Measurements from ENCODE around the gene MDFI.

Gene MDFI

DNA sequence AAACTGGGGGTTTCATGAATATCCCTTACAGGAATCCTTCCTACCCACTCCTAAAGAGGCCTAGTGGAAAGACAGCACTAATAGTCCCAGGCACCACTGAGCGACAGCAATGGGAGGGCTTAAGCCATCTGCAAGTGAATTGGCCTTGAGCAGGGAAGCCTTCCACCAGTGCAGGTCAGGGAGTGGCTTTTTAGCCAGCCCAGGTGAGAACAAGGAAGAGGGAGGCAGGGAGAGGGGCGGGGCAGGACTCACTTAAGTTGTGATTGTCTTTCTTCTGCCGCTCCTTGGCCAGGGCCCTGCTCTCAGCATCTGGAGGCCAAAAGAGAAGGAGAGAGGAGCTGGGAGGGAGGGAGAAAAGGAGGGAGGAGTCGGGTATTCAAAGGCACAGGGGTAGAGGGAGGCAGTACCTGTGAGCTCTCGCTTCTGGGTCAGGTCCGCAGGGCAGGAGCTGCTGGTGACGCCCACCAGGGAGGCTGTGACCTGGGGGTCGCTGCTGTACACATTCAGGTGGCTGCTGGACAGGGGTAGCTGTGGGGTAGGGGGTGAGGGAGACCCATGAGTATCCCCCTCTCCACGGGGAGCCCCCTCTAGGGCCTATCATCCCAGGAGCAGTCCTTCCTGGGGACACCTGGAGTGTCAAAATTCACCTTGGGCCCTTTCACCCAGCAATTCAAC, 49.4 kb downstream of the MDFI start:
- DNase-seq (ENCODE audit: low read depth in 2 of 2, low spot score in 1 of 2), result no peak

DNA sequence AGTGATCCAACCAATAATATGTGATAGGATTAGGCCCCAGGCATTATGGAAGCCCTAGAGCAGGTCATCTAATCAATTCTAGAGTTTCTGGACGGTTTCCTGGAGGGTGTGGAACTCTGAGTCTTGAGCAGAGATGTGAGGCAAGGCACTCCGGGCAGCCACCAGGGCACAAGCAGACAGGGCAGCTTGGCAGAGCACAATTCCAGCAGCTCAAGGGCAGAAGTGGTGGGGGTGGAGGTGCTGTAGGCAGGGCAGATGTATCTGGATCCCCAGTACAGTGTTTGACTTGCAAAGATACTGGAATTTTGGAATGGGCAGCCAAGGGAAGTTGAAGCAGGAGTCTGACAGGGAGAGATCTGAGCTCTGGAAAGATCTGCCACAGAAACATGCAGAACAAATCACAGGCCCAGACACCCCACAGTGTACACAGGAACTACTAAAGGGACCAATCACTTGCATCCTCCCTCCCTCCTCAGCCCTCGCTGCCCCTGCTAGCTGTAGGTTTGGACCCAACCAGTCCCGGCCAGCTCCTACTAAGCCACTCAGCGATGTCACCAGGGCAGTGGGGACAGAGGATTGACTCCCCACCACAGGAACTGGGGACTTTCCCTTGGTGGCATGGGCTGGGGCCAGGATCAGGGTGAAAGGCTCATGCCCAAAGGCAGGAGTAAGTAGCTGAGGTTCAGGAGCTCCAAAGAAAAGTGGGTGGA, 50.1 kb downstream of the MDFI start:
- no peak for DNase-seq (ENCODE audit: low read depth in 2 of 2, low spot score in 1 of 2)

DNA sequence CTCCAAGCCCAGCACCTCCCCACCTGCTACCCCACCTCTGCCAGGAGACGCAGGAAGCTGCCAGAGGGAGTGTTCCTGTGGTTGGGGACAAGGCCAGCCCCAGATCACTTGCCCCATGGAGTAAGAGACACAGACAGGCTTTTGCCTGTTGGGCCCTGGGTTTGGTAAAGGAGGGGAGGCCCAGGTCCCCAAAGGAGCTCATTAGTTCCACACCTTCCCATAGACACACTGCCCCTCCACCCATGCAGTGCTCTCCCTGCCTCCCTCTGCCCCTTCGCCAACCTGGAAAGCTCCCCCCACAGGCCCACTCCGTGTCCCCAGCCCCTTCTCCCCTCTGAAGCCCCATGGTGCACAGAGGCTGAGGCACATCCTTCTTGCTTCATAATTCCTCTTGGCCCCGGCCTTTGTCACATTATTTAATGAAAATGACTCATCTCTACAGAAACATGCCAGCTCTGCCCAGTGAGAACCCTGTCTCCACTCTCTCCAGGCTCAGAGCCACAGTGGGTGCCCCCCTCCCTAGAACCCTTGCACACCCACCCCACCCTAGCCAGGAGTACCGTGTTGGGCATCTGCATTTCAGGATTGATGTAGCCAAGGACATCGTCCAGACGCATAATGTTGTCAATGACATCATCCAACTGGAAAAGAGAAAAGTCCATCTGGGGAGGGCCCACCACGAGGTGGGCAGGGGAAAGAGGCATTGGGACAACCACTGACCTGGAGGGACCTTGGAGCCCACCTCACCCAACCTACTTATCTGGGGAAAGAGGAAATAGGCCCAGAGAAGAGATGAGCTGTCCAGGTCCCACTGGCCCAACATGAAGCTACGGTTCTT, 51.1 kb downstream of the MDFI start:
- no peak for DNase-seq (ENCODE audit: low read depth in 2 of 2, low spot score in 1 of 2)

DNA sequence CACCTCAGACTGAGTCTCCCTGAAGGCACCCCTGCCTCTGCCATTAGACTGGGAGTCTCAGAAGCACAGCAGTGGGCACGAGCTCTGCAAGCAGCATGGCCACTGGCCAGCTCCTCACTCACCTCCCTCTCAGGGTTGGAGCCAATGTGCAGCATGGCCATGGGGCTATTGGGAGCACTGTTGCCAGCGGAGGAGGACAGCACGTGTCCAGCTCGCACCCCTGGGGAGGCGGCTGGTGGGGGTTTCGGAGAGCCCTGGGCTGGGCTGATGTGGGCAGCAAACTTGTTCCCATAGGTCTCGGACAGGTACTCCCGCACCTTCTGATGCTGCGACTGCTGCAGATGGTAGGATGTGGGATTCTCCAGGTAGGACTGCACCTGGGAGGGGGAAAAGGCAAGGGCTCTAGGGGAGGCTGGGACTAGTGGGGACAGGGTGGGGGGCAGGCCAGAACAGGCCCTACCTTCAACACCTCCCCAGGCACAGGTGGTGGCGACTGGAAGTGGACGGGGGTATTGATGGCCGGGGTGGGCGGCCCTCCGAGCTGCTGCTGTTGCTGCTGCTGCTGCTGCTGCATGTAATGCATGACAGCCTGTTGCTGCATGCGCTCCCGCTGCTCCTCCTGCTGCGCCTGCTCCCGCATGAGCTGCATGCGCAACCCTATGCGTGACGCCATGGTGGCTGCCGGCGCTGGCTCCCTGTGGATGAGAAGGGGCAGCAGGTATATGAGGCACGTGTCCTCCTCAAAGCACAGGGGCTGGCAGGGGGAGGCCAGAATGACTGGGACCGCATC, 52.5 kb downstream of the MDFI start:
- no peak for DNase-seq (ENCODE audit: low read depth in 2 of 2, low spot score in 1 of 2)

DNA sequence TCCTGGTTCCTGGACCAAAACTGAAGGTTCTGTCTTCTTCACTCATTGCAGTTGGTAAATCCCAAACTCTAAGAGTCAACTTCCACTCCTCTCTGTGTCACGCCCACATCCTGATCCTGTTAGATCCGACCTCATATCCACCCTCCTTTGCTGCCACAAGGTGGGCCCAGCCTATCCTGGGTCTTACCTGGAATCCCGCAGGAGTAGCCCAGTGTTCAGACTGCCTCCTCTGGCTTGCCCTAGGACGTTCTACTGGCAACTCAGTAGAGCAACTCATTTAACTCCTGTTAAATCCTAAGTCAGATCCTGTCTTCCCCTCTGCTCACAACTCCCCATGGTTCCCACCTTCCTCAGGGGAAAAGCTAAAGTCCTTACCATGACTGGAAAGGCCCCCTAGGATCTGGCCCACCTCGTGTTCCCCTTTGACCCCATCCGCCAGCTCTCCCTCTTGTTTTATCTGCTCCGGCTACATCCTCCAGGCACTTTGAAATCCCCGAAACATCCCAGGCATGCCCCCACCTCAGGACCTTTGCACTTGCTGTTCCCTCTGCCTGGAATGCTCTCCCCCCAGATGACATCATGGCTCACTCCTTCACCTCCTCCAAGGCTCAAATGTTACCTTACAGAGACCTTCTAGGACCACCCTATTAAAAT, 53.3 kb downstream of the MDFI start:
- no peak for DNase-seq (ENCODE audit: low read depth in 2 of 2, low spot score in 1 of 2)

DNA sequence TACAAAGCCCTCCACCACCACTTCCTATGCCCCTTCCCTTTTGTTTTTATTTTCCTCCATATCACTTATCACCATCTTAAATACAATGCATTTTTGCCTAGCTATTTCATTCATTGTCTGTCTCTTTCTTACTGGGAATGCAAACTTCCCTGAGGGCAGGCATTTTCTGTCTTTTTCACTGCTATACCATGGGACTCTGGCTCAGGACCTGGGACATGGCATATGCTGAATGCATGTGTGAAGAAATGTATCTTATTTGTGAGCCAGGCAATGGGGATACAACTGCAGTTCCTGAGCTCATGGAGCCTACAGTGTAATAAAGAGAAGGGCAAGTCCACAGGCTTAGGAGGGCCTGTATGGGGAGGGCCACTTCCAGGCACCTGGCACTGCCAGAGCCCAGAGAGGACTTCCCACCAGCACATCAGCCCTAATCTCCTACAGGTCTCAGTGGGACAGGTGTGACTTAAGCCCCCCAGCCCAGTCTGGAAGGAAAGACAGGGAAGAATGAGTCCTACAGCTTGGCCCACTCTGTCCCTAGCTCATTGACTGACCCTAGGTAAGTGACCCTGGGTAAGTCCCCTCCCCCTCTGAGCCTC, 53.9 kb downstream of the MDFI start:
- no peak for DNase-seq (ENCODE audit: low read depth in 2 of 2, low spot score in 1 of 2)

DNA sequence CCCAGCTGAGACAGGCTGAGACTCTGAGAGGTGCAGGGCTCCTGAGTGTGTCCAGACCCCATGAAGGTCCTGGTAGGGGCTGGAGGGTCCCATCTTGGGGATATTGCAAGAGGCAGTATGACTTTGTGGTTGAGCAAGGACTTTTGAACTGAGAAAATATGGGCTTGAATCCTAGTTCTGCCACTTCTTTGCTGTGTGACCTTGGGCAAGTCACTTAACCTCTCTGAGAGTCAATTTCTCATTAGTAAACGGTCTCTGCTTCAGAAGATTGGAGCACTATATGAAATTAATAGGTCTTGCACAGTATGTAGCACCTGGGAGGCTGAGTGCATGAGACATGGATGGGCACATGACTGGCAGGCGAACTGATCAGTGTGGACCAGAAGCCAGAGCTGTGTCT, 54.5 kb downstream of the MDFI start:
- no peak for DNase-seq (ENCODE audit: low read depth in 2 of 2, low spot score in 1 of 2)

DNA sequence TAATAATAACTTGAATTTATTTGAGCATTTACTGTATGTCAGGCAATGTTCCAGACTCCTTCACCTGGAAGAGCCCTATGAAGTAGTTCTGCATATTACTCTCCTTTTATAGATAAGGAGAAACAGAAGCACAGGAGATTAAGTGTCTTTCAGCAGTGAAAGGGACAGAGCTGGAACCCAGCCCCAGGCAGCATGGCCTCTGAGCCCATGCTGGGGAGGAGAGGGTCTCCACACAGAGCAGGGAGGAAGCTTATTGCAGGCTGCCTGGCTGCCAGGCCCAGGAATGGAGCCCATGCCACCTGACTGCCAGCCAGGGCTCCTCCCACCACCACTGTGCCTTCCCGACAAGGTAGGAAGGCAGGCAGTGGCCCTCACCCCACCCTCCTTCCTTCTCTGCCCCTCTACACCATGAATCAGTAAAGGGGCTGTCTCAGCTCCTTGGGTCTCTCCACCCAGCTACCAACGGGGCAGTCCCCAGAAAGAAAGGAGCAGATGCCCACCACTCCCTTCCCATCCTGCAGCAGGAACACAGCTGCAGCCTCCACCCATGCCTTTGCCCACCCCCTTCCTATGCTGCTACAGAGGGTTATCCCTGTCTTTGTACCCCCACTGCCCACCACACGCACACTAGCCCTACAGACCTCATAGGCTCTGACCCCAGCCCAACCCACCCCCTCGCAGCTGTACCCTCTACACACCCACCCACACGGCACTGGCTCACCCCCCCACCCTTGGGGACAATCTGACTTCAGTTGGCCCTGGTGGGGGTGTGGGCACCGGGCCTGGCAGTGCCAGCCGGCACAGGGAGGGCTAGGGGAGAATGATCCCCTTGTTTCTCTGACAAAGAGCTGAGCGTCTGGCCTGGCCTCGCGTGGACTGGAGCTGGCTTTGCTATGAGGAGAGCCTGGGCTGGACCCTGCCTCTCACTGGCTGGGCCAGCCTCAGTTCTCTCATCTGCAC, 55.3 kb downstream of the MDFI start:
- DNase-seq (ENCODE audit: low read depth in 2 of 2, low spot score in 1 of 2), result no peak

DNA sequence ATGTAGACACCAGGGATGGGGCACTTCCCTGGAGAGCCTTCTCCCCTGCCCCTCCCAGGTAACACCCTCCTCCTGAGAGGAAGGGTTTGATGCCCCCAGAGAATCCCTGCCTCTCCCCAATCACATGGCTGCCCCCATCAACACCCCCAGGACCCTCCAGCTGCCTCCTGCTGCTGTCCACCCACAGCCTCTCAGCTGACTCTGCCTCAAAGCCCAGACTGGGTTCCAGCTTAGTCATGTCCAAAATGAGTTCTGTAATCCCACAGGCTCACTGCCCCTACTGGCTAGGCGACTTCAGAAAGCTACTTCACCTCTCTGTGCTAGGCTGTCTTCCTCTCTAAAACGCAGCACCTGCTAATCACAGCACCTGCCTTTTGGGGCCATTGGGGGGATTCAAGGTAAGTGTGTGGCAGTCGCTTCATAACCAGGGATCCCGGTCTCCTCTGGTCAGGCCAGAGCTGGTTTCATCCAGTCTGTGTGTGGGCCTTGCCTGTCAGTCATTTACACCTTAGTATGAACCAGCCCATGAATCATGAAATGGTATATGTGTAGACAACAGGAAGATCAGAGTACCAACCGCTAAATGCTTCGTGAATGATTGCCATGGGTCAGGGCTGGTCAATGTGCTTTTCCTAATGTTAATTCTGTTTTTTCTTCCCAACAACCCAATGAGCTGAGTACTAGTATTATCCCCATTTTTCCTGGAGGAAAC, 56.7 kb downstream of the MDFI start:
- DNase-seq (ENCODE audit: low read depth in 2 of 2, low spot score in 1 of 2), result no peak

DNA sequence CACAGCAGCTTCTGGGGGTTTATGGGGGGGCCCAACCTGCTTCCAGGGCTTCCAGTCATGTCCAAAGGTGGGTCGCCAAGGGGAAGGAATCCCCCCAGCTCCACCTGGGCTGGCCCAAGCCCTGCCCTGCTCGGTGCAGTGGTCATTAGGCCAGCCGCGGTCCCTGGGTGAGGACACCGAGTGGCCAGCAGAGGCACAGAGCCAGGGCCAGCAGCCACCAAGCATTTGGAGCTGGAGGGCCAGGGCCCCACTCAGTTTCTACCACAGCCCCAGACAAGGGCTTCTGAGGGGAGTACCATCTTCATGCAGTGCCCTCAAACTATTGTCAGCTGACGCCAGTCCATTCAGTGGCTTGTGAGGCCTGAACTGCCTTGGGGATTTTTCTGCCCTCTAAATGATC, 57.6 kb downstream of the MDFI start:
- no peak for DNase-seq (ENCODE audit: low read depth in 2 of 2, low spot score in 1 of 2)

DNA sequence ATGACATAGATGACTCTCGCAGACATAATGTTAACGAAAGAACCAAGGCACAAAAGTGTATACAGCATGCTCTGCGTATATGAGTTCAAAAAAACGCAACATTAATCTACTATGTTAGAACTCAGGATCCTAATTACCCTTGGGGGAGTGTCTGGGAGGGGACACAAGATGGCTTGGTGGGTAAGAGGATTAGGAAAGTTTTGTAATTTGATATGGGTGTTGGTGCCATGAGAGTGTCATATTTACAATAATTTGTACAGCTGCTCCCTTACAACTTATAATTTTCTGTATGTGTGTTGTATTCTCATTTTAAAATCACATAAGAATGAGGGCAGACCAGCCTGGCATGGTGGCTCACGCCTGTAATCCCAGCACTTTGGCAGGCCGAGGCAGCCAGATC, 58.5 kb downstream of the MDFI start:
- DNase-seq (ENCODE audit: low read depth in 2 of 2, low spot score in 1 of 2), result no peak

DNA sequence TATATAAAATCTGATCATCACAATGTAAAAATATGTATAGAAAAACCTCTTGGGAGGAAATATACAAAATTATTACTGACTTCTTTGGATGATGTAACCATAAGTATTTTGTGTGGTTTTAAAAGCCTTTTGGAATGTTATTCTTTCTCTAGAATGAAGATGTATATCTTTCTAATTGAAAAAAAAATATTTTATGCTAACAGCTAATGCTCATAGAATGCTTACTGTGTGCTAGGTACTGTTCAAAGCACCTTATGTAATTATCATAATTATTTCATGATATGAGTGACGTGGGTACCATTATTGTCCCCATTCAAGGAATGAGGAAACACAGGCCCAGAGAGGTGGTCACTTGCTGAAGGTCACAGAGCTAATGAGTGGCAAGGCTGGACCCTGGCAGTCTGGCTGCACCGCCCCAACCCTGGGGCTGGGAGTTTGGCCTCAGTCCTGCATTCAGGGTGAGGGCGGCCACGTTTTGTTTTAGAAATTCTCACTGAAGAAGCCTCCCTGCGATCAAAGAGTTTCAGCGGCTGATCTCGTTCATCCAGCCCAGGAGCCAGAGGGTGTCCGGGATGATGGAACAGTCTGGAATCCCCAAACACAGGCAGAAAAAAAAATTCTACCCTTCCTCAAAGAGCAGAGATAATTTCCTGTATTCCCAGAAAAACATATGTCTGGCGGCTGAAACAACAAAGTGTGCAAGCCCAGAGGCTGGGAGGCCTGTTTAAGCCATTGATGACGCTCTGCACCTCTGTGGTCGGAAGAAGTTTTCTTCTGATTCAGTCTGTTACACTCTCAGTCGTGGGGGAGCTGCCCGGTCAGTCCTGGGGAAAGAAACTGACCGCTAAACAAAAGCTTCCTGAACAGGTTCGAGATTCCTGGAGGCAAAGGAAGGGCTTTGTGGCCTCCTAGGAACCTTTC, 59.9 kb downstream of the MDFI start:
- no peak for DNase-seq (ENCODE audit: low read depth in 2 of 2, low spot score in 1 of 2)

DNA sequence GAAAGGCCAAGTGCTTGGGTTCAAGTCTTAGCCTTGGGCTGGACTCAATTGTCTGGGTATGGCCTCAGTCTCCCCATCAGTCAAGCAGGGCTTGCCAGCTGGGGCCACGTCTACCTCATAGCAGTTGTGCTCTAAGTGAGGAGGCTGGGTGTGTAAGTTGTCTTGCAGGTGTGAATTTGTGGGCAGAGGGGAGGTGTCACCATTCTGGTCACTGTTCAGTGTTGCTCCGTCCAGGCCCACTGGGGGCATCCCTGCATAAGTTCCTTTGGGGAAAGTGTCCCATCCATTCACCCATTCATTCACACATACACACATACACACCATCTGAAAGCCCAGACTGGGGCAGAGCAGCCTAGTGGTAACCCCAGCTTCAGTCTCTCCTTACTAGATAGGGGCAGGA, 60.8 kb downstream of the MDFI start:
- no peak for DNase-seq (ENCODE audit: low read depth in 2 of 2, low spot score in 1 of 2)

DNA sequence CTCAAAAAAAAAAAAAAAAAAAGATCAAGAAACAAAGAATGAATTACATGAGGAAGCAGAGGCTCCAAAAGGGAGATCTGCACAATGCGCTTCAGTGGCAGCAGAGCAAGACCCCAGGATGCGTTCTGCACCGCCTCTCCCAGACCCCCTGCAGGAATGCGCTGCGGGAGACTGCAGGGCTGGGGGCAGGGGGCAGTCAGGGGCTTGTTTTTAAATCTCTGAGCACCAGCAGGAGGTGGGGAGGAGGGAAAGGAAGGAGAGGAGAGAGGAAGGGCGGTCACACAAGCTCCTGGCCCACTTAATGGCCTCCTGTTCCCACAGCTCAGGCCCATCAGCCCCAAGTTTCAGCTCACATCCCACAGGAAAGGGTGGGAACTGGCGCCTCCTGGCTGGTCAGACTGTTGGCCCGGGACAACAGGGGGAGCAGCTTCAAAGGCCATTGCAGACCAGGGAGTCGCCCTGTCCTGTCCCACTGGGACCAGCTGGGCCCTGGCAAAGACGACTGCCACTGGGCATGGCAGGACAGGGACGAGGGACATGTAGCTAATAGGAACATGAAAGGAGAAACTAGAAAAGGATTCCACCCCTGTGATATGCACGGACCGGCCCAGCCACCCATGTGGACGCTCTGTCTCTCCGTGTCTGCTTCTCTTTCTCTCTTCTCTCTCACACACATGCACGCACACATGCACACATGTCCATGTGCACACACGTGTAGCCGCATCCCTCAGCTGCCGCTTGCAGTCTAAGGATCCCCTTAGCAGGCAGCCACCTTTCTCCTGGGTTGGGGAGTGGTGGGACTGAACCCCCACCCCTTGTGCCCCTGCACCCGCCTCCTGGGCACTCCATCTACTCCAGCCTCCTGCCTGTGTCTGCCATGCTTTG, 62.4 kb downstream of the MDFI start:
- DNase-seq (ENCODE audit: low read depth in 2 of 2, low spot score in 1 of 2), result no peak

DNA sequence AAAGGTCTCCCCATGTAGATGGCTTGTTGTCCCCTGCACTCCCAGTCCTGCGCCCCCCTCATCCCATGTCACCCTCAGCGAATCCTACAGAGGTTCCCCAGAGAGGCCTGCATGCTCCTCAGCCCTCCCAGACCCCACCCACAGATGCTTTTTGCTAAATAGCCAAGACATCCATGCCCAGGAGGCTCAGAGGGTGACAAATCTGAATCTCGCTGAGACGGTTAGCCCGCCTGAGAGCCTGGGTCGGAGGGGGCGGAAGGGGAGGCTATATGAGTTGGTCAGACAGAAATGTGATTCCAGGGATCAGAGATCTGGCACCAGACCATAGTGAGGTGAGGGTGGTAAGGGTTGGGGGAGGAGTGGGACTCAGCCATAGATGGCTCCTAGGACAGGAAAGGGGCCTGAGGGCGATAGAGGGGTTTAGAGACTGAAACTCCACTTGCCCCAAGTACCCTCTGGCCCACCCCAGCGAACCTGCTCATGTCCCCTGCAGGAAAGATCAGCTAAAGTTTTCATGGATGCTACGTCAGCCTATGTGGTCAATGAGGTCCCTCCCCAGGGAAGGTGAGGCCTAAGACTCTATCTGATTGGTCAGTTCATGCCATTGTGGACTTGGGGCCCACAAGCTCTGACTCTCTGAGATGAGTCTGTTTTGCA, 63.9 kb downstream of the MDFI start:
- no peak for DNase-seq (ENCODE audit: low read depth in 2 of 2, low spot score in 1 of 2)

Measured in stimulated activated CD8-positive, alpha-beta memory T cell treated with anti-CD3 and anti-CD28 coated beads, Interleukin-4, amount 100 ng/mL, for 4 hours (primary cell).